GM21723 (cell line): Measurements from ENCODE around the gene LCTL.

Experiments used
- ATAC-seq: cut with Tn5 transposase; IDR thresholded peaks from one replicate; pipeline ENCODE4 v1.9.1; 2021; ENCODE audit warnings: mild to moderate bottlenecking, moderate library complexity; ENCODE audit not compliant: unreplicated experiment

Gene LCTL, protein sequence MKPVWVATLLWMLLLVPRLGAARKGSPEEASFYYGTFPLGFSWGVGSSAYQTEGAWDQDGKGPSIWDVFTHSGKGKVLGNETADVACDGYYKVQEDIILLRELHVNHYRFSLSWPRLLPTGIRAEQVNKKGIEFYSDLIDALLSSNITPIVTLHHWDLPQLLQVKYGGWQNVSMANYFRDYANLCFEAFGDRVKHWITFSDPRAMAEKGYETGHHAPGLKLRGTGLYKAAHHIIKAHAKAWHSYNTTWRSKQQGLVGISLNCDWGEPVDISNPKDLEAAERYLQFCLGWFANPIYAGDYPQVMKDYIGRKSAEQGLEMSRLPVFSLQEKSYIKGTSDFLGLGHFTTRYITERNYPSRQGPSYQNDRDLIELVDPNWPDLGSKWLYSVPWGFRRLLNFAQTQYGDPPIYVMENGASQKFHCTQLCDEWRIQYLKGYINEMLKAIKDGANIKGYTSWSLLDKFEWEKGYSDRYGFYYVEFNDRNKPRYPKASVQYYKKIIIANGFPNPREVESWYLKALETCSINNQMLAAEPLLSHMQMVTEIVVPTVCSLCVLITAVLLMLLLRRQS

DNA sequence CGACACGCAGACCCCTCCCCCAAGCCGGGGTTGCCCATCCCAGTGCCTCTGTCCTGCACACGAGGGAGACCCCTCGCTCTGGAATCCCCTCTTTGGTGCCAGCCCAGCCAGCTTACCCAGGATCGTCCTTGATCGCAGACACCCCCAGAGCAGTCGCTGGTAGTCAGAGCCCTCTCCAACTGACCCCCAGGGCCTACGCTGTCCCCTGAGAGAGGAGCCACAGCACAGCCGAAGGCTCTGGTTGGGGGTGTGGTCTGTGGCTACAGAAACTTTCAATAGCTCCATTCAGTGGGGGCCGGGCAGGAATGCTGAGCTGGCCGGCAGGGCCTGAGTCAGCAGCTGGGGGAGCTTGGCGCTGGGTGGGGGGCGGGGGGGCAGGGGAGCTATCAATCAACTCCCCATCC lies at the start of gene LCTL:
Gene LCTL (minus strand): TSS at position 258 of the 404 bp plus-strand sequence. CDS start 633 bp downstream, outside the sequence.
- no peak for ATAC-seq

DNA sequence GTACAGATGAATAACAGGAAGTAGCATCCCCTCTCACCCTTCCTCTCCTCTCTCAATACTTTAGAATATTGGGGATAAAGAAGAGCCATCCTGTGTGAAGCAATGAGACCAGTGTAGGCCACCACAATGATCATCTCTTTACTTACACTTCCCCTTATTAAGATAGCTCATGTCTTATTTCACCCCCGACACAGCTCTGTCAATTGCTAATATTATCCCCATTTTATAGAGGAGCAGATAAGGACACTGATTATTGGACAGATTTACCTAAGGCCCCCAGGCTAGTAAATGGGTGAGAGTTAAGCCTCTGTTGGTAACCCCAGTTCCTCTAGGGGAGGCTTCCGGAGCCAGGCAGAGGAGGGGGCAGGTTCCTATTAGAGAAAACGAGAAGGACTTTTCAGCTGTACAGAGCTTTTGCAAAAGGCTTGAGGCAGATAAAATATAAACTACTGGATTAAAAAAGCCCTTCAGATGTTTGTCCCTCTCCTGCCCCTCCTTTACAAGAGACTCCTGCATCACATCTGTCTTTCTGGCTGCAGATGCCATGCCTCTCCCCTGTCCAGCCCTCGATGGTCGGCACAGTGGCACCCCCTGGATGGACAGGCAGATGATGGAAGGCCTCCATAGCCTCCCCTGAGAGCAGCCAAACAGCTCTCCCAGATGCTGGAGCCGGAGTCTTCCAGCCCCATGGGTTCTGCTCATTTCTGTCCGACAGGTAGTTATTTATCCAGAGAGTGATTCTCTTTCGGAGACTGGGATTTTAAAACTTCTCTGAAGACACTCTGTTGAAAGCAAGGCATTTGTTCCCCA lies 49.4 kb upstream of the LCTL start:
- ATAC-seq, result no peak

DNA sequence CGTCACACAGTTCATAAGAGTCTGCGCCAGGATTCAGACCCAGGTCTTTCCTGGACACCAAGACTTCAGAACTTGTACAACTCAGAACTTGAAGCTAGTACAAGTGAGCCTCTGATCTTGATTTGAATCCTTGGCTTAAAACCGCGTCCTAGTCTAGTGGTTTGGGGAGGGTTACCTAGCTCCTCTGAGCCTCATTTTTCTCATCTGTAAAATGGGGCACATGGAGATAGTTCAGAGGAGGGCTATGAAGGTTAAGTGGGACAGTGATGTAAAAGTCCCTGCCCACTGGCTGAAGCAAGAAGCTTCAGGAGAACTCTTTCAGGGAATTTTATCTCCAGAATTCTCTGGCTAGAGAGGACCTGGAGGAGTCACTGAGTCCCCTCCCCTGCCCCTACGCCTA lies 48.7 kb upstream of the LCTL start:
- ATAC-seq, result no peak

DNA sequence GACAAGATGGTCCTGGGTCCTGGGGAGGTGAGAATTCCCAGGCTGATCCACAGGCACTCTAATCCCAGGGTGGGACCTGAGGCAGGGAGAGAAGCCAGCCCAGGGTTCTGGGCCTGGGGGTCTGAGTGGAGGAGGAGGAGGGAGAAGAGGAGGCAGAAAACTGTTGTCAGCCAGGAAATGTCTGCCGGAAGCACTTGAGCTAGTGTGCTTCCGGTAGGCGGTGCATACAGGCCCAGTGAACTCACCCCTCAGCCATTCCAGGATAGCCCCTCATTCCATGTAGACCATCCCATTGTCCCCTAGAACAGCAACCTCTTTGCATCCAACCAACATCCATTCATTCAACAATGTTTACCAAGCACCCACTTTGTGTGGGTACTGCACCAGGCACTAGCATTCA lies 47.9 kb upstream of the LCTL start:
- ATAC-seq, result no peak

DNA sequence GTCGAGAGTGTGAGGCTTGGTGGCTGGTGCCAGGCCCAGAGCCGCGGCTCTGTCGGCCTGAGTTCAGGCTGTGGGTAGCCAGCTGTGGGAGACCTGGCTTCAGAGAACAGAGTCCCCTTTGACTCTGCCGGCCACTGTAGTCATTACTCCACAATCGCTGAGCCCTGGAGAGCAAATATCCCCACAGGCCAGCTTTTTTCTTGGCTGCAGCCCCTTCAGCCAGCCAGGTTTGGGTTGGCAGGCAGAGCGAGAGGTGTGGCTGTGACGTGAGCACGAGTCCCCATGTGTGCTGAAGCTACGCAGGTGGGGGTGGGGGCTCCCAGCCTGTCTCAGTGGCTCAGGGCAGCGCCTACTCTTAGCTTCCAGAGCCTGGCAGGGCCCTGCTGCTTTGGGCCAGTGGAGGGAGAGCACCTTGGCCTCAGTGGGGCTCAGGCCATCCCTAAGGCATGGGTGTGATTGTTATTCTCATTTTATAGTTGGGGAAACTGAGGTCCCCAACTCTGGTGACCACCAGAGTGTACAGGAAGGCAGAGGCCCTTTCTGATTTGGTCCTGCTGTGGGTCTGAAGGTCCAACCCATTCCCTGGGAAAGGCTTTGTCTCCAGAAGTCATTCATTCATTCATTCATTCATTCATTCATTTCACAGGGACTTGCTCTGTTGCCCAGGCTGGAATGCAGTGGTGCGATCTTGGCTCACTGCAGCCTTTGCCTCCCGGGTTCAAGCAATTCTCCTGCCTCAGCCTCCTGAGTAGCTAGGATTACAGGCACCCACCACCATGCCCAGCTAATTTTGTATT lies 45.7 kb upstream of the LCTL start:
- no peak for ATAC-seq

DNA sequence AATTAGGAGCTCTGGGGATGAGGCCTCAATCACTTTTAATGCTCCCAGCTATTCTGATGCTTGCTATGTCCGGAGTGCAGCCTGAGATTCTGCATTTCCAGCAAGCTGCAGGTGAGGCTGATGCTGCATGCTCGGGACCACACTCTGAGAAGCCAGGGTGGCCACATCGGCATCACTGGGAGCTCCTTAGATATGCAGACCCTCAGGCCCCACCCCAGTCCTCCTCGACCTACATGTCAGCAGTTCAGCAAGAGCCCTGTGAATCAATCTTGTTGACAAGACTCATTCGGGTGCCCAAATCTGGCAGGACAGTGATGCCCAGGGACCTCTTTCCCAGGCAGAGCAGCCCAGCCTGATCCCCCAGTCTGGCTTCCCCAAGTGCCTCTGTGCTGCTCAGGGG lies 44.1 kb upstream of the LCTL start:
- ATAC-seq, result no peak

DNA sequence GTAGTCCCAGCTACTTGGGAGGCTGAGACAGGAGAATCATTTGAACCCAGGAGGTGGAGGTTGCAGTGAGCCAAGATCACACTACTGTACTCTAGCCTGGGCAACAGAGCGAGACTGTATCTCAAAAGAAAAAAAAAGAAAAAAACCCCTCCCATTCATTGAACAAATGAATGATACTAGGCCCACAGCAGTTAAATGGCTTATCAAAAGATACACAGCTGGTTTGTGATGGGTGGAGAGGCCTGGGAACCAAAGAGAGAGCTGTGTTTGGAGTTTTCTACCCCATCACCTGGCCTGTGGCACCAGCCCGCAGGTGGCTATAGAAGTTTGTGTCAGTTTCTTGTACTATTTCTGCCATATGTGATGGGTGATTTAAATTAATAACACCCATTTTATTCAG lies 43.1 kb upstream of the LCTL start:
- no peak for ATAC-seq

DNA sequence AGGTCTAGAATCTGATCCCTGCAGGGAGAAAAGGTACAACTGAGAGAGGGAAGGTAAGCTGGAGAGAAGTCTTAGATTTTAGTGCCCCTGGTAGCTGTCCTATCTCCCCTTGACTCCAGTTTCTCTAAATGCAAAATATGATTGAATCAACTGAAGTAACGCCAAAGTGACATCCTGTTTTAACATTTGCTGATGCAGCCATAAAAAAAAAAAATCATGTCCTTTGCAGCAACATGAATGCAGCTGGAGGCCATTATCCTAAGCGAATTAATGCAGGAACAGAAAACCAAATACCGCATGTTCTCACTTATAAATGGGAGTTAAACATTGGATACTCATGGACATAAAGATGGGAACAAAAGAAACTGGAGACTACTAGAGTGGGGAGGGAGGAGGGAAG lies 42.4 kb upstream of the LCTL start:
- no peak for ATAC-seq

DNA sequence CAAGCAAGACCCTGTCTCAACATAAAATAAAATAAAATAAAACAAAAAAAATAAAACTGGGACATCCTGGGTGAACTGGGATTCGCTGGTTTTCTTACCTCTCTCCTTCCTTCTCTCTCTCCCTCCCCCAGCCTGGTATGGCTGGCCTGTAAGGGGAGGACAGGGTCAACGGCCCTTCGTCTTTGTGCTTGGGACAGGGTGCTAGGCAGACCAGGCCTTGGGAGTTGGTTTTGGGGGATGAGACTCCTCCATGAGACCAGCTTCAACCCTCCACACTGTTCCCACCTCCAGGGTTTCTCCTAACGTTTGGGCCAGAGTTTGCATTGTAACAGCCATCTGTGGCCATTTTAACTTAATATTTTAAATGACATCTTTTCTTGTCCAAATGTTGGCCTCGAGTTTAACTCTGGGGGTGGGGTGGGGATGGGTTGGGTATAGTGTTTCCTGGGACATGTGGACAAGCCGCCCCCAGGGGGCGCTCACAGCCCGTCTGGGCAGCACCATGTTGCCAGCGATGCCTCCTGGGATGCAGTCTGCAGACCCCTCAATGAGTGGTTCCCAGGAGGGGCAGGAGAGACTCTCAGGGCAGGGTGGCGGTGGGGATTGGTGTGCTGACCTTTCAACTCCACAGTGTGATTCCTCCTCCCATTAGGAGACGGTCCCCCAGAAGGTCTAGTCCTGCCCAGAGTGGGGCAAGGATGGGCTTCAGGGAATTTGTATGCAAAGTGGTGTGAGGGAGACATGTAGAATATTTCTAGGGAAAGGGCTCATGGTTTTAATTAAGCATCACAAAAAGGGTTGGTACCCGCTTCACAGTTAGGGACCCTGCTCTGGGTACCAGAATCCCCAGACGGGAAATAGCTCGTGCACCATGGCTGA lies 37.7 kb upstream of the LCTL start:
- no peak for ATAC-seq

DNA sequence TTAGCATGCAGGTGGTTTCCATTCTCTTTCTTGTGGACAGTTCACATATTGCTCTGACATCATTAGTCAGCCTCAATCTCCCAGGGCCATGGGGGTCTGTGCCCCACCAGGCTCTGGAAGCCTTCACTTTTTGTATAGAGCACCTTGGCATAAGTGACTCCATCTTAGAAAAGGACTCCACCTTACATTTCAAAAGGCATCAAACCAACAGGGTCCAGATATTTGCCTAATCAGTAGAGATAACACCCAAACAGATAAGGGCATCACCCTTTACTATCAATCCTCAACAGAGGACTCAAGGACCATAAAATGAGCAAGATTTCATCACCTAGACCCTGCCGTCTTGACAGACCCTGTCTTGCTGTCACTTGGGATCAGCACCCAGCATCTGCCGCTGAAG lies 35.7 kb upstream of the LCTL start:
- no peak for ATAC-seq

DNA sequence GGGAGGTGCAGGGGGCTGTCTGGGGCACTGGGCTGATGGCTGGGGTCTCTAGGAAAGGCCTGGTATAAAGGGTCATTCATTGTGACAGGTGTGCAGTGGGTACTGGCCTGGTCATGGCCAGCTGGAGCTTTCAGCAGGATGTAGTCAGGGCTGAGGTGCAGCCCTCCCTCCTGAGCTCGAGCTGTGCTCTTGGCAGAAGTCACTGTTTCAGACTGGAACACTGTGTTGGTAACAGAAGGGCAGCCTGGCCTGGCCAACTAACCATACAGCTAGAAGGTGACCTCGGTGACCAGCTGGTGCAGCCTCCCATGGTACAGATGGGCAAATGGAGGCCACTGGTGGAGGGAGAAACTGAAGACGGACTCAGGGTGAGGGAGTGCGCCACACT lies 34.4 kb upstream of the LCTL start:
- no peak for ATAC-seq

DNA sequence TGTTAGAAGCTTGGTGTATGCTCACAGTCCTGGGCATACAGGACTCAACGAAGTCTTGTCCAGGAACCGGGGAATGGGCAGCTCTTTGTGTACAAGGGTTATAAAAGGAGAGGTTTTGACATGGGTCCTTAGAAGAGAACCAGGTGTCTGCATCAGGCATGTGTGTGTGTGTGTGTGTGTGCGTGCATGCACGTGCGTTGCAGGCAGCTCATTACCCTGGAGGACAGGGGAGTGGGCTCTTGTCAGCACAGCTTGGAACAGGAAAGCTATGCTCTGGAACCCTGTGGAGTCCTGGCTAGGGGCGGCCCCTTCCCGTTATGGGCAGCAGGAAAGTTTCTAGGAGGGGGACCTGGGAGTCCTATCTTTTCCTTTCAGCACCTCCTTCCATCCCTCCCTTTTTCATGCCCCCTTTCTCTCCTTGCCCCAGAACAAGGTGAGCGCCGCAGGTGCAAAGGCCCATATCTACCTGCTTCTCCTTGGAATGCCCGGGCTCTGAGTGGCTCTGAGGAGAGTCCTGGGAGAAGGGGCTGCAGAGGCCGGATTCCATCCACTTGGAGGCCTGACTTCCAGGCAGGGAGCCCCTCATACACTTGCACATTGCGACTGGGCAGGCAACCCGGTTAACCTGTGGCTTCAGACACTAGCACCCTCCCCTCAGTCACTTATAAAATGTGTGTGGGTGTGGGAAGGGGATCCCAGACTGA lies 33.9 kb upstream of the LCTL start:
- no peak for ATAC-seq

DNA sequence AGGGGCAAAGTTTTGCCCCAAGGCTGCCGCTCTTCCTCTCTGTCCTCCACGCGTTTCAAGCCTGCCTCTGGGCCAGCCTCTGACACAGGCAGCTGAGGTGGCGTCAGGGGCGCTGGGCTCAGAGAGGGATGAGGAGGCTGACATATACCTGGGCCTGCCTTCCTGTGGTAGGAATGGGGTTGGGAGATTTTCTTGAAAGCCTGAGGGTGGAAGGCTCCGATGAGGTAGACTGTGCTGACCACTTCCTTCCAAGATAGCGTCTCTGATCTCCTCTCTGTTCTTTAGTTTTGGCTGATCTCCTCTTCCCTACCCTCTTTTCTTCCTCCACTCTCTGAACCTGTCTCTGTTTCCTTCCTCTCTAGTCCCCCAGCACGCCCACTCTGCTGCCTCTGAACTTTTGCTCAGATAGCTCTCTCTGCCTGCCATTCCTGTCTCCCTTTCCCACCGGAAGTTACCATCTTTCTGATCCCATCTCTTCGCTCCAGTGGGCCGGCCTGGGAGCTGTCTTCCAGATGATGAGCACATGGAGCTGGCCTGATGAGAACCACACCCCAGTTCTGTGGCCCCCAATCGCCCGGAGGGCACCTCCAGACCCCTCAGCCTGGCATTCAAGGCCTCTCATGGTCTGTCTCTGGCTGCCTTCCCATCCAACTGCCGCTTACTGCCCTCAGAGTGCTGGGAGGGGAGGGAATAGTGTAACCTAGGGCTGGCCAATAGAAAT lies 32.5 kb upstream of the LCTL start:
- no peak for ATAC-seq

DNA sequence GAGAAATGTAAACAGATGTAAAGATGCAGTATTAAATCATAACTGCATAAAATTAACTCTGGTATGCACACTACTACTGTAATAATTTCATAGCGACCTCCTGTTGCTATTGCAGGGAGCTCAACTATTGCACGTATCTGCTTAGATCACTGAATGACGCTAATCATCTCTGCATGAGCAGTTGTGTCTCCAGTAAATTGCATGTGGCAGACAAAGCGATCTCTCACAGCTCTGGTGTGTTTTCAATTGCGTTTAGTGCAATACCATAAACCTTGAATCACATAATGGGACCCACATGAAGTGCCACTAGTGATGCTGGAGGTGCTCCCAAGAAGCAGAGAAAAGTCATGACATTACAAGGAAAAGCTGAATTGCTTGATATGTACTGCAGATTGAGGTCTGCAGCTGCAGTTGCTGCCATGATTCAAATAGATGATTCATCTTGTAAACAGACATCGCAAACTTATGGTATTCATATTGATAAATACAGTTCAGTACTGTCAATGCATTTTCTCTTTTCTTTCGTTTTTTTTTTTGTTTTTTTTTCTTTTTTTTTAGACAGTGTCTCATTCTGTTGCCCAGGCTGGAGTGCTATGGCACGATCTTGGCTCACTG lies 30.2 kb upstream of the LCTL start:
- no peak for ATAC-seq

DNA sequence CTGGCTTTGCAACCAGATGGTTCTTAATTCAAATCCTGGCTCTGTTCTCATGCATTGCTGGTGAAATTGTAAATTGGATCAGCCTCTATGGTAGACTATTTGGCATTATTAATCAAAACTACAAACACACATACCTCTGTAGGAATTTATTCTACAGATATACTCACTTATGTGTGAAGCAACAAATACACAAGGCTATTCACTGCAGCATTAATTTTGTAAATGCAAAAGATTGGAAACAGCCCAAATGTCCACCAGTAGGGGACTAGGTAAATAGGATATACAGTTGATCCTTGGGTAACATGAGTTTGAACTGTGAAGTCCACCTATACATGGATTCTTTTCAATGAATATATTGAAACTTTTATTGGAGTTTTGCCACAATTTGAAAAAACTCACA lies 29.5 kb upstream of the LCTL start:
- no peak for ATAC-seq

DNA sequence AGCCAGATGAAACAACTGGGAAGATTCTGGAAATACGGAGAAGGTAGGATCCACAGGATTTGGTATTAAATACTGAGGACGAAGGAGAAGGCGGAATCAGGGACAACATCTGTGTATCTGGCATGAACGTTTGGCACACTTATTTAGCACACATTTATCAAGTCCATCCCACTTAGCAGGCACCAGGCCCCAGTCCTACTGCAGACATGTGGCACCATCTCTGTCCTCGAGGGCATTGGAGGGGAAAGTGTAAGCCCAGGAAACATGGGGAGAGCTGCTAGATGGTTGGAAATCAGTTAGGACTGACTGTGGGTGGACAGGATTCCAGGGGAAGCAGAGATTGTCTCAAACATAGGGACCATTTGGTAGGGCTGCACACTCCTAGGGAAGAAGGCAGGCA lies 29.0 kb upstream of the LCTL start:
- ATAC-seq, result no peak

DNA sequence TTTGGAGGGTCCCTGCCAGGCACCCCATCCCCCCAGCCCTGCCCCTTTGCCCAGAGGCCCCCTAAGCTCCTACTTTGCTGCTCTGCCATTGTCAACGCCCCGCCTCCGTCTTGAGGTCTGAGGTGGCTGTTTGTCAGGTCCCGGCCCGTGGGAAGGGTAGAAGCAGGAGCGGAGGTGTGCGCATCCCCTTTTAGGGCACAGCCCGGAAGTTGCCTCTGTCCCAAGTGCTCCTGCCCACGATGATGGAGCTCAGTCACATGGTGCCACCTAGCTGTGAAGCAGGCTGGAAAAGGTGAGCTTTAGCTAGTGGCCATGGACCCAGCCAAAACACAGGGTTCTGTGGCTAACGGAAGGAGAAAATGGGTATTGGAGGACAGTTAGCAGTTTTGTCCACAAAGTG lies 28.5 kb upstream of the LCTL start:
- ATAC-seq, result no peak

DNA sequence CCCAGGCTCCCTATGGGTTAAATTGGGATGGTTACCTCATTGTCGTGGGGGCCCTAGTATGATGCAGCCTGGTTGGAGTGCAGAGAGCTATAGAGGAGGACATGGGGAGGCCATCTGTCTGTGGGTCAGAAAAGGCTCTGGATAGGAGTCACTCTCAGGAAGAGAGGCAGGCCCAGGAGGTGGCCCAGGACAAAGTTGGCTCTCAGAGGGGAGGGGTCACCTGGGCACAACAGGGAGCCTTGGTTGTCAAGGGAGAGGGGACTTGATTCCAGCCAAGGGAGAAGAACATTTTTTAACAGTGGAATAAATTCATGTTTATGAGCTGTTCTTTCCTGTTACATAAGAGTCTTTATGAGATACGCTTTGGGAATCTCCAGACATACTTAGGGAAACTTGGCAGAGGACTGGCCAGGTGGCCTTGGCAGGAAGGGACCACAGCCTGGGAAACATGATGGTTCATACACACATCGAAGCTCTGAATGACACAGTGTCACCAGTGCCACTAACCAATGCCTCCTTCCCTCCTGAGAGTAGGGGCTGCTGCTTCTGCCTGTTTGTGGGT lies 27.5 kb upstream of the LCTL start:
- no peak for ATAC-seq
